HCT116 (cell line): ENCODE measurements around the gene PCSK6.

Experiments
- CBX3 ChIP-seq: IDR thresholded peaks from 2 replicates; pipeline ENCODE4 v1.6.1; 2012; ENCODE audit warnings: low read depth
- CEBPB ChIP-seq: IDR thresholded peaks from 2 replicates; pipeline ENCODE4 v1.6.1; 2012; ENCODE audit warnings: low read depth
- EGR1 ChIP-seq: IDR thresholded peaks from 2 replicates; pipeline ENCODE4 v1.6.1; 2012; ENCODE audit warnings: low read depth
- EZH2 ChIP-seq: fragments of 200-600 bp; sonication (generic); IDR thresholded peaks from 2 replicates; pipeline ENCODE4 v1.6.1; 2017; ENCODE audit warnings: antibody characterized with exemption, mixed run types
- FOSL1 ChIP-seq: IDR thresholded peaks from 2 replicates; pipeline ENCODE4 v1.6.1; 2012; ENCODE audit warnings: low read depth
- POLR2A ChIP-seq: IDR thresholded peaks from 2 replicates; pipeline ENCODE4 v1.7.0; 2011; ENCODE audit warnings: borderline replicate concordance; ENCODE audit not compliant: insufficient read depth, insufficient read length; ENCODE audit errors: extremely low read depth
- POLR2AphosphoS5 ChIP-seq: IDR thresholded peaks from 2 replicates; pipeline ENCODE4 v1.6.1; 2011; ENCODE audit warnings: mild to moderate bottlenecking, low read depth, low read length, moderate library complexity
- SIN3A ChIP-seq: IDR thresholded peaks from 2 replicates; pipeline ENCODE4 v1.6.1; 2012; ENCODE audit warnings: low read depth
- SRF ChIP-seq: IDR thresholded peaks from 2 replicates; pipeline ENCODE4 v1.6.1; 2012; ENCODE audit warnings: low read depth
- ZNF274 ChIP-seq: fragments of 200-500 bp; sonication (Bioruptor generic); IDR thresholded peaks from 2 replicates; pipeline ENCODE4 v1.6.1; 2014; ENCODE audit warnings: mild to moderate bottlenecking, low read depth, low read length, inconsistent platforms
- TF ChIP-seq, protein P1 (sequence below), 3 experiments: fragments of 200-600 bp in 1 of 3; sonication (generic) in 1 of 3; IDR thresholded peaks in 2 of 3; conservative IDR thresholded peaks in 1 of 3; 2 replicates each; pipeline ENCODE4 v1.5.1; 2012 to 2017; ENCODE audit warnings: low read depth in 2 of 3, low read length in 2 of 3, antibody characterized with exemption in 1 of 3, borderline replicate concordance in 1 of 3, control low read depth in 1 of 3, mild to moderate bottlenecking in 1 of 3, mixed read lengths in 1 of 3, mixed run types in 1 of 3, moderate library complexity in 1 of 3; ENCODE audit not compliant: insufficient read depth in 1 of 3
- TF ChIP-seq, protein P2 (sequence below): IDR thresholded peaks from 2 replicates; pipeline ENCODE4 v1.6.1; 2012; ENCODE audit warnings: low read depth
- TF ChIP-seq, protein P3 (sequence below): IDR thresholded peaks from 2 replicates; pipeline ENCODE4 v1.6.1; 2012
- TF ChIP-seq, protein P4 (sequence below): IDR thresholded peaks from 2 replicates; pipeline ENCODE4 v1.6.1; 2011; ENCODE audit warnings: mild to moderate bottlenecking, low read length, moderate library complexity; ENCODE audit not compliant: insufficient replicate concordance; ENCODE audit errors: extremely low read depth

DNA sequence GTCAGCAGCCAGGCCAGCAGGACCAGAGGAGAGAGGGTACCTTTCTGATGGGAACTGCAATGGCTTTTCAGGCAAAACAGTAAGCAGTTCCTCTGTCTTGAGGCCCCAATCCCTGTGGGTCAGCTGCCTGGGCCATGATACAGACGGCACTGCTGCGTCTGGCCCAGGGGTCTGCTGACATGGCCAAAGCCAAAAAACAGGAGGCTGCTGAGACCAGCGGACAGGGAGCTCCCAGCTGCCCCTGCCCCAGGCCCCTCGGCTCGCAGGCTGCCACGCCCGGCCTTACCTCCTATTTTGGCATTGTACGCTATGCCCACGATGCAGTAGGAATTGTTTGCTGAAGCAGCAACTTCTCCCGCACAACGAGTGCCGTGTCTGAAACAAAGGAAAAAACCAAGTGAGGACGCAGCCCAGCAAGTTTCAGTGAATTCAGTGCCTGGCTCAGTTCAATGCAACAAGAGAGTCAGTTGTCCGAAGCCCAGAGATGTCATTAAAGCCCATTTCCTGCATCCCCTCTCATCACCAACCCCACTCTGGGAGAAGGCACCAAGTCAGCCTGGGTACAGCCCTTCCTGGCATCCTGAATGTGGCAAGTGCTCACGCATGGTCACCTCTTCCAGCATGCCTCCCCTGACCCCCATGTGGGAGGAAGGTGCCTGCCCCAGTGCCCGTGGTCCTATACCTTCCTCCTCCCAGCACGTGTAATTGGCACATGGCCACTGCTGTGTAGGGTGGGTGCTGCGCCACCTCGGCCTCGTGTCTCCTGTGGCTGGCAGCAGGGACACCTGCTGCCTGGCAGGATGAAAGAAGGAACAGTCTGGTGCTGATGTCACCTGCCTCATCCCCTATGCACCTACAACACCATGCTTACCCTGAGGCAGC, 61.7 kb downstream of the PCSK6 start:
- TF ChIP-seq, protein P1, sequence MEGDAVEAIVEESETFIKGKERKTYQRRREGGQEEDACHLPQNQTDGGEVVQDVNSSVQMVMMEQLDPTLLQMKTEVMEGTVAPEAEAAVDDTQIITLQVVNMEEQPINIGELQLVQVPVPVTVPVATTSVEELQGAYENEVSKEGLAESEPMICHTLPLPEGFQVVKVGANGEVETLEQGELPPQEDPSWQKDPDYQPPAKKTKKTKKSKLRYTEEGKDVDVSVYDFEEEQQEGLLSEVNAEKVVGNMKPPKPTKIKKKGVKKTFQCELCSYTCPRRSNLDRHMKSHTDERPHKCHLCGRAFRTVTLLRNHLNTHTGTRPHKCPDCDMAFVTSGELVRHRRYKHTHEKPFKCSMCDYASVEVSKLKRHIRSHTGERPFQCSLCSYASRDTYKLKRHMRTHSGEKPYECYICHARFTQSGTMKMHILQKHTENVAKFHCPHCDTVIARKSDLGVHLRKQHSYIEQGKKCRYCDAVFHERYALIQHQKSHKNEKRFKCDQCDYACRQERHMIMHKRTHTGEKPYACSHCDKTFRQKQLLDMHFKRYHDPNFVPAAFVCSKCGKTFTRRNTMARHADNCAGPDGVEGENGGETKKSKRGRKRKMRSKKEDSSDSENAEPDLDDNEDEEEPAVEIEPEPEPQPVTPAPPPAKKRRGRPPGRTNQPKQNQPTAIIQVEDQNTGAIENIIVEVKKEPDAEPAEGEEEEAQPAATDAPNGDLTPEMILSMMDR (IDR thresholded peaks at IDR 0.05 in 2 of 3, conservative IDR thresholded peaks at IDR 0.05 in 1 of 3; ENCODE audit: borderline replicate concordance in 1 of 3, insufficient read depth in 1 of 3, low read depth in 2 of 3, low read length in 2 of 3) = no peak
- TF ChIP-seq, protein P2, sequence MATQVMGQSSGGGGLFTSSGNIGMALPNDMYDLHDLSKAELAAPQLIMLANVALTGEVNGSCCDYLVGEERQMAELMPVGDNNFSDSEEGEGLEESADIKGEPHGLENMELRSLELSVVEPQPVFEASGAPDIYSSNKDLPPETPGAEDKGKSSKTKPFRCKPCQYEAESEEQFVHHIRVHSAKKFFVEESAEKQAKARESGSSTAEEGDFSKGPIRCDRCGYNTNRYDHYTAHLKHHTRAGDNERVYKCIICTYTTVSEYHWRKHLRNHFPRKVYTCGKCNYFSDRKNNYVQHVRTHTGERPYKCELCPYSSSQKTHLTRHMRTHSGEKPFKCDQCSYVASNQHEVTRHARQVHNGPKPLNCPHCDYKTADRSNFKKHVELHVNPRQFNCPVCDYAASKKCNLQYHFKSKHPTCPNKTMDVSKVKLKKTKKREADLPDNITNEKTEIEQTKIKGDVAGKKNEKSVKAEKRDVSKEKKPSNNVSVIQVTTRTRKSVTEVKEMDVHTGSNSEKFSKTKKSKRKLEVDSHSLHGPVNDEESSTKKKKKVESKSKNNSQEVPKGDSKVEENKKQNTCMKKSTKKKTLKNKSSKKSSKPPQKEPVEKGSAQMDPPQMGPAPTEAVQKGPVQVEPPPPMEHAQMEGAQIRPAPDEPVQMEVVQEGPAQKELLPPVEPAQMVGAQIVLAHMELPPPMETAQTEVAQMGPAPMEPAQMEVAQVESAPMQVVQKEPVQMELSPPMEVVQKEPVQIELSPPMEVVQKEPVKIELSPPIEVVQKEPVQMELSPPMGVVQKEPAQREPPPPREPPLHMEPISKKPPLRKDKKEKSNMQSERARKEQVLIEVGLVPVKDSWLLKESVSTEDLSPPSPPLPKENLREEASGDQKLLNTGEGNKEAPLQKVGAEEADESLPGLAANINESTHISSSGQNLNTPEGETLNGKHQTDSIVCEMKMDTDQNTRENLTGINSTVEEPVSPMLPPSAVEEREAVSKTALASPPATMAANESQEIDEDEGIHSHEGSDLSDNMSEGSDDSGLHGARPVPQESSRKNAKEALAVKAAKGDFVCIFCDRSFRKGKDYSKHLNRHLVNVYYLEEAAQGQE = no peak
- no peak for TF ChIP-seq POLR2A
- no peak for TF ChIP-seq ZNF274
- TF ChIP-seq SIN3A = no peak
- no peak for TF ChIP-seq POLR2AphosphoS5
- no peak for TF ChIP-seq EZH2
- TF ChIP-seq SRF = no peak
- TF ChIP-seq CEBPB = no peak
- TF ChIP-seq EGR1 = no peak
- TF ChIP-seq, protein P3, sequence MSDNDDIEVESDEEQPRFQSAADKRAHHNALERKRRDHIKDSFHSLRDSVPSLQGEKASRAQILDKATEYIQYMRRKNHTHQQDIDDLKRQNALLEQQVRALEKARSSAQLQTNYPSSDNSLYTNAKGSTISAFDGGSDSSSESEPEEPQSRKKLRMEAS = no peak
- TF ChIP-seq CBX3 = no peak
- TF ChIP-seq FOSL1 = no peak
- TF ChIP-seq, protein P4, sequence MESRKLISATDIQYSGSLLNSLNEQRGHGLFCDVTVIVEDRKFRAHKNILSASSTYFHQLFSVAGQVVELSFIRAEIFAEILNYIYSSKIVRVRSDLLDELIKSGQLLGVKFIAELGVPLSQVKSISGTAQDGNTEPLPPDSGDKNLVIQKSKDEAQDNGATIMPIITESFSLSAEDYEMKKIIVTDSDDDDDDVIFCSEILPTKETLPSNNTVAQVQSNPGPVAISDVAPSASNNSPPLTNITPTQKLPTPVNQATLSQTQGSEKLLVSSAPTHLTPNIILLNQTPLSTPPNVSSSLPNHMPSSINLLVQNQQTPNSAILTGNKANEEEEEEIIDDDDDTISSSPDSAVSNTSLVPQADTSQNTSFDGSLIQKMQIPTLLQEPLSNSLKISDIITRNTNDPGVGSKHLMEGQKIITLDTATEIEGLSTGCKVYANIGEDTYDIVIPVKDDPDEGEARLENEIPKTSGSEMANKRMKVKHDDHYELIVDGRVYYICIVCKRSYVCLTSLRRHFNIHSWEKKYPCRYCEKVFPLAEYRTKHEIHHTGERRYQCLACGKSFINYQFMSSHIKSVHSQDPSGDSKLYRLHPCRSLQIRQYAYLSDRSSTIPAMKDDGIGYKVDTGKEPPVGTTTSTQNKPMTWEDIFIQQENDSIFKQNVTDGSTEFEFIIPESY = no peak
